Spinal cord (tissue), 10 donors: ENCODE data around the gene PCDHA1. TPM values are rescaled to one million over a fixed set of nuclear protein-coding genes. Genes with fewer than 3 reads are reported as not detected.
"Not testable (repeated sequence)": the region's sequence is repeated elsewhere in the genome, so short reads cannot be mapped to it uniquely, and the experiment has no call there.

Source experiments
- DNase-seq, 6 donors: peaks; one replicate each; pipeline versions ENCODE4 v3.0.0 to v3.0.0-alpha.2; 2013 to 2015; ENCODE audit warnings: low spot score in 6 of 6, low read depth in 4 of 6
- H3K27ac ChIP-seq: one replicate; pipeline ENCODE4 v1.5.1; 2013; ENCODE audit warnings: low read depth, low read length, control low read depth
- H3K27me3 ChIP-seq: one replicate; pipeline ENCODE4 v1.6.1; 2013; ENCODE audit warnings: low read length; ENCODE audit not compliant: control insufficient read depth, insufficient read depth
- H3K36me3 ChIP-seq: one replicate; pipeline ENCODE4 v1.6.1; 2013; ENCODE audit warnings: low read length; ENCODE audit not compliant: control insufficient read depth, insufficient read depth
- H3K4me1 ChIP-seq: one replicate; pipeline ENCODE4 v1.6.1; 2013; ENCODE audit warnings: low read length; ENCODE audit not compliant: control insufficient read depth, insufficient read depth
- H3K4me3 ChIP-seq: one replicate; pipeline ENCODE4 v1.5.1; 2013; ENCODE audit warnings: low read depth, low read length, control low read depth
- H3K9me3 ChIP-seq: one replicate; pipeline ENCODE4 v1.6.1; 2013; ENCODE audit warnings: low read length; ENCODE audit not compliant: control insufficient read depth, insufficient read depth
- WGBS: methylation state at CpG from one replicate; pipeline ENCODE4 v1.1.5; 2013; ENCODE audit warnings: missing lambda C conversion rate; ENCODE audit not compliant: insufficient coverage; 5-methylcytosine and 5-hydroxymethylcytosine counted together
- polyA plus RNA-seq, 2 donors: library from polyadenylated mRNA; unstranded; fragments of 120-200 nt; gene quantifications; one replicate each; pipeline ENCODE4 v1.2.1, GENCODE V29; 2013; ENCODE audit not compliant: insufficient read length in 2 of 2
- total RNA-seq, 2 donors: library from RNA; depleted of rRNA in 1 of 2; stranded (reverse); fragments of 120-200 nt in 1 of 2; fragments of >200 nt in 1 of 2; gene quantifications; one replicate each; pipeline versions ENCODE4 v1.2.3 to v1.2.4, GENCODE V29; 2013 to 2014
- donor health status: healthy.

Gene PCDHA1
- total and polyA plus RNA-seq, 4 donors, result 1.0 to 9.7 (median 5.5) TPM

- H3K9me3 ChIP-seq, result peaks cover 14% of the 10 kb centered on the region
- DNase-seq, result peak in 1 of 6 donors; percentile 28
Observed at GRCh38 chr5:140828362-140828737, 42.4 kb downstream of the PCDHA1 start.

GRCh38 chr5:140829511-140830501 is 43.9 kb downstream of the PCDHA1 start:
- not testable (repeated sequence) for H3K27ac ChIP-seq, H3K27me3 ChIP-seq, H3K4me1 ChIP-seq, H3K4me3 ChIP-seq, DNase-seq, H3K36me3 ChIP-seq
- H3K9me3 ChIP-seq, result peaks cover 13% of the 10 kb centered on the region
- 32% methylated on average over 100 of the region's 106 CpGs for WGBS

More at GRCh38 chr5:140828362-140828737, 42.4 kb downstream of the PCDHA1 start:
- Histone ChIP-seq H3K27ac (no peak overlapping the region), H3K36me3 (peaks cover 12% of the 10 kb centered on the region), H3K4me3 (peak overlapping the region; percentile 9), H3K4me1 (no peaks in the 10 kb centered on the region), H3K27me3 (no peaks in the 10 kb centered on the region)
- 11% methylated on average over 11 of the region's 18 CpGs for WGBS

- H3K9me3 ChIP-seq, result peaks cover 16% of the 10 kb centered on the region
- WGBS, result no CpG with 5 or more reads among the region's 8 CpGs
- DNase-seq, result peak in 2 of 6 donors; percentile 21 to 67
- no peak within 1 kb of the TSS for H3K4me3 ChIP-seq
- peaks cover 17% of the 10 kb centered on the region for H3K36me3 ChIP-seq
- no peaks in the 10 kb centered on the region for H3K27me3 ChIP-seq
- H3K27ac ChIP-seq, result no peak within 1 kb of the TSS
- H3K4me1 ChIP-seq, result no peaks in the 10 kb centered on the region
Observed at GRCh38 chr5:140833993-140834392, 48.1 kb downstream of the PCDHA1 start, which contains the start of gene PCDHA7. PCDHA7 (plus strand) TSS chr5:140834269; CDS start chr5:140834384, 115 bp downstream.

- peak in 1 of 6 donors; percentile 8 for DNase-seq
- peaks cover 17% of the 10 kb centered on the region for H3K36me3 ChIP-seq
- H3K4me3 ChIP-seq, H3K27ac ChIP-seq, H3K27me3 ChIP-seq, H3K4me1 ChIP-seq: not testable (repeated sequence)
- H3K9me3 ChIP-seq, result peaks cover 16% of the 10 kb centered on the region
- WGBS, result 14% methylated on average over 23 of the region's 38 CpGs
Observed at GRCh38 chr5:140834439-140835008, 48.6 kb downstream of the PCDHA1 start.

GRCh38 chr5:140835622-140836510 is 49.9 kb downstream of the PCDHA1 start:
- DNase-seq, result no peak
- no peaks in the 10 kb centered on the region for H3K27me3 ChIP-seq
- H3K4me3 ChIP-seq, result no peak overlapping the region
- WGBS, result 33% methylated on average over 103 of the region's 103 CpGs
- no peak overlapping the region for H3K27ac ChIP-seq
- H3K4me1 ChIP-seq, result no peaks in the 10 kb centered on the region
- H3K36me3 ChIP-seq, result peaks cover 10% of the 10 kb centered on the region
- peaks cover 13% of the 10 kb centered on the region for H3K9me3 ChIP-seq

- Histone ChIP-seq H3K9me3 (peaks cover 4% of the 10 kb centered on the region), H3K4me1 (no peaks in the 10 kb centered on the region), H3K4me3 (no peak within 1 kb of the TSS), H3K27me3 (no peaks in the 10 kb centered on the region), H3K27ac (no peak within 1 kb of the TSS), H3K36me3 (peaks cover 2% of the 10 kb centered on the region)
- WGBS, result 24% methylated on average over 42 of the region's 47 CpGs
- DNase-seq, result peak in 1 of 6 donors; percentile 38
Observed at GRCh38 chr5:140840978-140841962, 55.3 kb downstream of the PCDHA1 start, which contains the start of gene PCDHA8. PCDHA8 (plus strand) TSS chr5:140841187; CDS start chr5:140841322, 135 bp downstream.

GRCh38 chr5:140842798-140843733 is 57.1 kb downstream of the PCDHA1 start:
- no peak for DNase-seq
- Histone ChIP-seq H3K27me3 (no peaks in the 10 kb centered on the region), H3K4me3 (no peak overlapping the region), H3K36me3 (no peaks in the 10 kb centered on the region), H3K27ac (no peak overlapping the region), H3K9me3 (peaks cover 3% of the 10 kb centered on the region), H3K4me1 (no peaks in the 10 kb centered on the region)
- 38% methylated on average over 86 of the region's 87 CpGs for WGBS
